ENCODE results near the gene TMPRSS13. TPM values are rescaled to one million over a fixed set of nuclear protein-coding genes. Genes with fewer than 3 reads are reported as not detected.

The TMPRSS13 gene
- total and polyA plus RNA-seq, 4 donors = 0.45 to 1.0 (median 0.54) TPM; not detected in 1

GRCh38 chr11:117876059-117876340 is 53.2 kb downstream of the TMPRSS13 start:
- intact Hi-C loops (cut with DNase I) = no loop called here
- no peak overlapping the region for H3K4me3 ChIP-seq (ENCODE audit: low read length in 2 of 2)
- DNase-seq (no peak), ATAC-seq (ENCODE audit: low FRiP score) (no peak)
- H3K27me3 ChIP-seq (ENCODE audit: control insufficient read depth in 1 of 2, insufficient read depth in 2 of 2, low read length in 1 of 2) = no peaks in the 10 kb centered on the region
- WGBS, 2 donors = 0 to 1% methylated on average over 9 of the region's 9 CpGs
- no peaks in the 10 kb centered on the region for H3K36me3 ChIP-seq (ENCODE audit: control insufficient read depth in 1 of 2, insufficient read depth in 2 of 2, low read length in 1 of 2)
- H3K9me3 ChIP-seq (ENCODE audit: control insufficient read depth, low read length) = no peaks in the 10 kb centered on the region
- no peaks in the 10 kb centered on the region for H3K4me1 ChIP-seq (ENCODE audit: control insufficient read depth in 1 of 2, insufficient read depth in 2 of 2, low read length in 2 of 2)
- H3K27ac ChIP-seq (ENCODE audit: low read depth in 1 of 2, low read length in 2 of 2) = no peak overlapping the region

- H3K4me3 ChIP-seq (ENCODE audit: low read length in 2 of 2) = no peak overlapping the region
- H3K9me3 ChIP-seq (ENCODE audit: control insufficient read depth, low read length) = no peaks in the 10 kb centered on the region
- H3K4me1 ChIP-seq (ENCODE audit: control insufficient read depth in 1 of 2, insufficient read depth in 2 of 2, low read length in 2 of 2) = no peaks in the 10 kb centered on the region
- no peaks in the 10 kb centered on the region for H3K27me3 ChIP-seq (ENCODE audit: control insufficient read depth in 1 of 2, insufficient read depth in 2 of 2, low read length in 1 of 2)
- H3K36me3 ChIP-seq (ENCODE audit: control insufficient read depth in 1 of 2, insufficient read depth in 2 of 2, low read length in 1 of 2) = no peaks in the 10 kb centered on the region
- DNase-seq (no peak), ATAC-seq (ENCODE audit: low FRiP score) (no peak)
- WGBS, 2 donors = 9% methylated on average over 17 to 20 of the region's 20 CpGs
- intact Hi-C loops (cut with DNase I) = no loop called here
- no peak overlapping the region for H3K27ac ChIP-seq (ENCODE audit: low read depth in 1 of 2, low read length in 2 of 2)
Observed at GRCh38 chr11:117875382-117876058, 53.7 kb downstream of the TMPRSS13 start.

DNA sequence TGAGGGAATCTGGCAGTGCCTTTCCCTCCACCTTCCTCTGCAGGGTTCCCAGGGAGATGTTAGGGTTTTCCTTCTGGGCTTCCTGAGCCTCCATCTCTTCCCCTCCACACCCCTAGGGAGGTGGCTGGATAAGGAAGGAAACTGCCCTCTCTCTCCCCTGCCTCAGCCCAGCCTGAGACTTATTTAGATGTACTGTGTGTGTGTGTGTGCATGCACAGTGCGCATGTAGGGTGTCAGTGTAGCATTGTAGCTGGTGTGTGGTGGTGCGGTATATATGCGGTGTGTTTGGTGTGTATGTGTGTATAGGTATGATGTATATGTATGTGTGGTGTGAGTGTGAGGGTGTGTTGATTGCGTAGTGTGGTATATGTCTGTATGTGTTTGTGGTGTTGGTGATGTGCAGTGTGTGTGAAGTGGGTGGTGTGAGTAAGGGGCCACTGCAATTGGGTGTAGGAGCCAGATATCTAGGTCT is 54.3 kb downstream of the TMPRSS13 start:
- Histone ChIP-seq H3K9me3 (ENCODE audit: control insufficient read depth, low read length) (no peaks in the 10 kb centered on the region), H3K36me3 (ENCODE audit: control insufficient read depth in 1 of 2, insufficient read depth in 2 of 2, low read length in 1 of 2) (no peaks in the 10 kb centered on the region), H3K27me3 (ENCODE audit: control insufficient read depth in 1 of 2, insufficient read depth in 2 of 2, low read length in 1 of 2) (no peaks in the 10 kb centered on the region), H3K4me3 (ENCODE audit: low read length in 2 of 2) (no peak overlapping the region), H3K4me1 (ENCODE audit: control insufficient read depth in 1 of 2, insufficient read depth in 2 of 2, low read length in 2 of 2) (no peaks in the 10 kb centered on the region), H3K27ac (ENCODE audit: low read depth in 1 of 2, low read length in 2 of 2) (no peak overlapping the region)
- intact Hi-C loops (cut with DNase I) = no loop called here
- no peak for DNase-seq
- ATAC-seq (ENCODE audit: low FRiP score) = no peak
- 94 to 95% methylated on average over 4 of the region's 4 CpGs for WGBS, 2 donors

- WGBS, 2 donors = 74 to 81% methylated on average over 16 of the region's 16 CpGs
- intact Hi-C loops (cut with DNase I) = no loop called here
- Histone ChIP-seq H3K36me3 (ENCODE audit: control insufficient read depth in 1 of 2, insufficient read depth in 2 of 2, low read length in 1 of 2) (no peaks in the 10 kb centered on the region), H3K9me3 (ENCODE audit: control insufficient read depth, low read length) (no peaks in the 10 kb centered on the region), H3K4me1 (ENCODE audit: control insufficient read depth in 1 of 2, insufficient read depth in 2 of 2, low read length in 2 of 2) (no peaks in the 10 kb centered on the region), H3K4me3 (ENCODE audit: low read length in 2 of 2) (no peak overlapping the region), H3K27ac (ENCODE audit: low read depth in 1 of 2, low read length in 2 of 2) (no peak overlapping the region), H3K27me3 (ENCODE audit: control insufficient read depth in 1 of 2, insufficient read depth in 2 of 2, low read length in 1 of 2) (no peaks in the 10 kb centered on the region)
- no peak for DNase-seq
- no peak for ATAC-seq (ENCODE audit: low FRiP score)
Observed at GRCh38 chr11:117874253-117874909, 54.8 kb downstream of the TMPRSS13 start.

DNA sequence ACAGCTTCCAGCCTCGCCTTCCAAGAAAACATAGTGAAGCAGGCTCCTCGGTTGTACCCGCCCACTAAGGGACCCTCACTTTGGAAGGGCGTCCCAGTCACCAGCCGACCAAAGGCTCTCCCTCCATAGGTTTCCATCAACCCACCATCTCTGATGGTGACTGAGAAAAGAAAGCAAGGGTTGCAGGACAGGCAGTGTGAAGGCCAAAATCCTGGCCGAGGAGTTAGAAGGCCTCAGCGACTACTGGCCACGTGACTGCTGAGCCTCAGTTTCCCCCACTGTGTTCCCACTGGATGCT is 55.4 kb downstream of the TMPRSS13 start:
- no peak overlapping the region for H3K27ac ChIP-seq (ENCODE audit: low read depth in 1 of 2, low read length in 2 of 2)
- no peak overlapping the region for H3K4me3 ChIP-seq (ENCODE audit: low read length in 2 of 2)
- WGBS, 2 donors = 90 to 94% methylated on average over 8 of the region's 8 CpGs
- H3K4me1 ChIP-seq (ENCODE audit: control insufficient read depth in 1 of 2, insufficient read depth in 2 of 2, low read length in 2 of 2) = no peaks in the 10 kb centered on the region
- H3K9me3 ChIP-seq (ENCODE audit: control insufficient read depth, low read length) = no peaks in the 10 kb centered on the region
- H3K36me3 ChIP-seq (ENCODE audit: control insufficient read depth in 1 of 2, insufficient read depth in 2 of 2, low read length in 1 of 2) = no peaks in the 10 kb centered on the region
- intact Hi-C loops (cut with DNase I) = no loop called here
- H3K27me3 ChIP-seq (ENCODE audit: control insufficient read depth in 1 of 2, insufficient read depth in 2 of 2, low read length in 1 of 2) = no peaks in the 10 kb centered on the region
- ATAC-seq (ENCODE audit: low FRiP score) (no peak), DNase-seq (no peak)

DNA sequence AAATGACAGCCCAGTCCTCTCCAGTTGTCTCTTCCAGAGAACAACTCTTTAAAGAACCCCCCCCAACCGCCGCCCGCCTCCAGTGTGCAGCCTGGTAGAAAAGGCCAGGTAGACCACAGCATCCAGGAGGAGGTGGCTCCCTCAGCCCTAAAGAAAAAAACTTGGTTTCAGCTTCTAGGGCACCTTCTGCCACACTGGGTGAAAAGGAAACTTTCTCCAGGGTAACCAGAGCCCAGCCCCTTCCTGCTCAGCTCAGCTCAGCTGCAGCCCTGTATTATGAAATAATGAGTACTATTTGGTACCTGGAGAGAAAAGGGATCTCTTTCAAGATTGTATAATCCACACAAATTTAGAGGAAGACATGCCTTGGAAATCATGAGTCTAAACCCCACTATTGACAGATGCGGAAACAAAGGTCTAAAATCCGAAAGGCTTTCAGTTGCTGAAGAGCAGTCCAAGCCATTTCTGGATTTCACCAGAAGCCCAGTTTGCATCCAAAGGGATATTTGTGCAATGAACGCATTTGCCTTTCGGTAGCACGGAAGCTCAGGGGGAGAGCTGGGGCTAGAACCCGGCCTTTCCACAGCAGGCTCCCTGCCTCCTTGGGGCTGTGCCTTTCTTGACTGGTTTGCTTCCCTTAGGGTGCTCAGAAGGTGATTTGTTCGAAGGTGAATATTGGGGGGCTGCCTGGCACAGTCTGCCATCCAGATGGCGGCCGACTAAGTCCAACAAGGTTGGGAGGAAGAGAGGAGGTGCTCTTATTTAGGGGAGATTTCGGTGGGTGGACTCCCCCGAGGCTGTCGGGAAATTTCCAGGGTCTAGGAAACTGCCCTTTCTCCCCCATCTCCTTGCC is 56.0 kb downstream of the TMPRSS13 start:
- Histone ChIP-seq H3K4me3 (ENCODE audit: low read length in 2 of 2) (no peak overlapping the region), H3K9me3 (ENCODE audit: control insufficient read depth, low read length) (no peaks in the 10 kb centered on the region), H3K27me3 (ENCODE audit: control insufficient read depth in 1 of 2, insufficient read depth in 2 of 2, low read length in 1 of 2) (no peaks in the 10 kb centered on the region), H3K4me1 (ENCODE audit: control insufficient read depth in 1 of 2, insufficient read depth in 2 of 2, low read length in 2 of 2) (no peaks in the 10 kb centered on the region), H3K36me3 (ENCODE audit: control insufficient read depth in 1 of 2, insufficient read depth in 2 of 2, low read length in 1 of 2) (no peaks in the 10 kb centered on the region), H3K27ac (ENCODE audit: low read depth in 1 of 2, low read length in 2 of 2) (no peak overlapping the region)
- DNase-seq (no peak), ATAC-seq (ENCODE audit: low FRiP score) (no peak)
- WGBS, 2 donors = 94 to 95% methylated on average over 15 of the region's 15 CpGs
- intact Hi-C loops (cut with DNase I) = no loop called here

GRCh38 chr11:117872420-117872961 is 56.7 kb downstream of the TMPRSS13 start:
- H3K27me3 ChIP-seq (ENCODE audit: control insufficient read depth in 1 of 2, insufficient read depth in 2 of 2, low read length in 1 of 2) = no peaks in the 10 kb centered on the region
- H3K9me3 ChIP-seq (ENCODE audit: control insufficient read depth, low read length) = no peaks in the 10 kb centered on the region
- WGBS, 2 donors = 84 to 85% methylated on average over 12 of the region's 12 CpGs
- H3K27ac ChIP-seq (ENCODE audit: low read depth in 1 of 2, low read length in 2 of 2) = no peak overlapping the region
- H3K4me3 ChIP-seq (ENCODE audit: low read length in 2 of 2) = no peak overlapping the region
- H3K36me3 ChIP-seq (ENCODE audit: control insufficient read depth in 1 of 2, insufficient read depth in 2 of 2, low read length in 1 of 2) = no peaks in the 10 kb centered on the region
- no peak for ATAC-seq (ENCODE audit: low FRiP score)
- no peak for DNase-seq
- H3K4me1 ChIP-seq (ENCODE audit: control insufficient read depth in 1 of 2, insufficient read depth in 2 of 2, low read length in 2 of 2) = no peaks in the 10 kb centered on the region
- intact Hi-C loops (cut with DNase I) = no loop called here

DNA sequence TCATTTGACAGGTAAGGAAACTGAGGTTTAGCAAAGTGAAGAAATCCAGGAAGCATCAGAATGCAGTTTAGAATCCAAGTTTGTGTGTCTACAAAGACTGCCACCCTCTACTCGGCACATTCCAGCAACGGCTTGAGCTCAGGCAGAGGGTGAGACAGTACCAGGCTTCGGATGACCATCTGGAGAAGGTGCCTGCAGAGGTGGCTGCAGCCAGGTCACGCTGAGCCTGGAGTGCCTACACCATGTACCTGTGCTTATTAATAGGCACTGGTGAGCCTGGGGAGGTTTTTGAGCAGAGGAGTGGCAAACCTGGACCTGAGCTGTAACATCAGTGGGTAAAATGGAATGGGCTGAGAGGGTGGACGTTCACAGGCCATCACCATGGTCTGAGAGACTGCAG is 57.4 kb downstream of the TMPRSS13 start:
- WGBS, 2 donors = 89% methylated on average over 5 of the region's 5 CpGs
- Histone ChIP-seq H3K36me3 (ENCODE audit: control insufficient read depth in 1 of 2, insufficient read depth in 2 of 2, low read length in 1 of 2) (no peaks in the 10 kb centered on the region), H3K9me3 (ENCODE audit: control insufficient read depth, low read length) (no peaks in the 10 kb centered on the region), H3K4me3 (ENCODE audit: low read length in 2 of 2) (no peak overlapping the region), H3K4me1 (ENCODE audit: control insufficient read depth in 1 of 2, insufficient read depth in 2 of 2, low read length in 2 of 2) (no peaks in the 10 kb centered on the region), H3K27me3 (ENCODE audit: control insufficient read depth in 1 of 2, insufficient read depth in 2 of 2, low read length in 1 of 2) (no peaks in the 10 kb centered on the region), H3K27ac (ENCODE audit: low read depth in 1 of 2, low read length in 2 of 2) (no peak overlapping the region)
- DNase-seq = no peak
- intact Hi-C loops (cut with DNase I) = no loop called here
- no peak for ATAC-seq (ENCODE audit: low FRiP score)

Measured in aorta (tissue), 5 donors.